Gastrocnemius medialis (tissue), 4 donors: ENCODE data around the gene VAMP3.

ENCODE experiments used
- POLR2A ChIP-seq, 2 donors: fragments of 450-650 bp; IDR thresholded peaks; one replicate each; pipeline ENCODE4 v1.6.1; 2017; ENCODE audit warnings: antibody characterized with exemption in 2 of 2, mild to moderate bottlenecking in 2 of 2, moderate library complexity in 2 of 2
- TF ChIP-seq, protein P1 (sequence below), 5 experiments: fragments of 450-650 bp in 3 of 5; fragments of 200-600 bp in 2 of 5; sonication (generic) in 2 of 5; IDR thresholded peaks in 4 of 5; conservative IDR thresholded peaks in 1 of 5; 1 replicate in 4 of 5; 2 replicates in 1 of 5; pipeline ENCODE4 v1.5.1; 2016 to 2019; ENCODE audit warnings: antibody characterized with exemption in 5 of 5, mild to moderate bottlenecking in 3 of 5, moderate library complexity in 3 of 5

DNA sequence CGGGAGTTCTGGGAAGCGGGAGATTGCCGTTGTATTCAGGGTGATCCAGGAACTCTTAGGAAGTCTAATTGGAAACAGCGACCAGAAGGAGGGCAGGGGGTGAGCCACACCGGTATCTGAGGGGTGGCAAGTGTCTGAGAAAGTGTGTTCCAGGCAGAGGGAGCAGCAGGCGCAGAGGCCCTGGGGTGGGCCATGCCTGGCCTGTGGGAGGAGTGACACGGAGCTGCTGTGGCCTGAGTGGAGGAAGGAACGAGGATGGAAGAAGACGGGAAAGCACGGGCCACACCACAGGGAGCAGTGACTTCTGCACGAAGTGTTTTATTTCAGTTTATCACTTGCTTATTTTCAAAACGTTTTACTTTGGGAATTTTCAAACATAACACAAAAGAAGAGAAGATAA lies 24.3 kb downstream of the VAMP3 start:
- TF ChIP-seq, protein P1, sequence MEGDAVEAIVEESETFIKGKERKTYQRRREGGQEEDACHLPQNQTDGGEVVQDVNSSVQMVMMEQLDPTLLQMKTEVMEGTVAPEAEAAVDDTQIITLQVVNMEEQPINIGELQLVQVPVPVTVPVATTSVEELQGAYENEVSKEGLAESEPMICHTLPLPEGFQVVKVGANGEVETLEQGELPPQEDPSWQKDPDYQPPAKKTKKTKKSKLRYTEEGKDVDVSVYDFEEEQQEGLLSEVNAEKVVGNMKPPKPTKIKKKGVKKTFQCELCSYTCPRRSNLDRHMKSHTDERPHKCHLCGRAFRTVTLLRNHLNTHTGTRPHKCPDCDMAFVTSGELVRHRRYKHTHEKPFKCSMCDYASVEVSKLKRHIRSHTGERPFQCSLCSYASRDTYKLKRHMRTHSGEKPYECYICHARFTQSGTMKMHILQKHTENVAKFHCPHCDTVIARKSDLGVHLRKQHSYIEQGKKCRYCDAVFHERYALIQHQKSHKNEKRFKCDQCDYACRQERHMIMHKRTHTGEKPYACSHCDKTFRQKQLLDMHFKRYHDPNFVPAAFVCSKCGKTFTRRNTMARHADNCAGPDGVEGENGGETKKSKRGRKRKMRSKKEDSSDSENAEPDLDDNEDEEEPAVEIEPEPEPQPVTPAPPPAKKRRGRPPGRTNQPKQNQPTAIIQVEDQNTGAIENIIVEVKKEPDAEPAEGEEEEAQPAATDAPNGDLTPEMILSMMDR (IDR thresholded peaks at IDR 0.05 in 4 of 5, conservative IDR thresholded peaks at IDR 0.05 in 1 of 5): no peak
- no peak for TF ChIP-seq POLR2A (IDR thresholded peaks at IDR 0.05)
